ENCODE data around the gene TMEM245. TPM values are rescaled to one million over a fixed set of nuclear protein-coding genes. Genes with fewer than 3 reads are reported as not detected.

TMEM245 gene
- total RNA-seq, 1 experiment from 2014 or later, result 60.3 TPM

GRCh38 chr9:109117856-109118807, 1.6 kb downstream of the TMEM245 start:
- POLR2A ChIA-PET (ENCODE audit: unreplicated experiment), result interaction anchor here (0.5 to 0.6 kb wide), 5 partner anchors 8 to 335 kb away, joined by 3 to 14 read pairs (median 4); no protein-coding TSS in a partner anchor
- H3K4me1 ChIP-seq (replicated peaks; ENCODE audit: insufficient read depth), result peaks cover 50% of the 10 kb centered on the region

GRCh38 chr9:109115931-109116526, 3.7 kb downstream of the TMEM245 start:
- BruUV-seq (replicated peaks), result no TSS peak
- intact Hi-C loops (cut with micrococcal nuclease; ENCODE audit: unreplicated experiment), result loop anchor here (5.0 kb wide), 1 partner anchor 201 kb away; no protein-coding TSS in a partner anchor
- peaks cover 20% of the 10 kb centered on the region for H4K20me1 ChIP-seq (ENCODE audit: insufficient read depth)
- CTCF ChIA-PET, result no interaction called here
- H3K79me2 ChIP-seq (ENCODE audit: low read depth), result peaks cover 88% of the 10 kb centered on the region
- no peaks in the 10 kb centered on the region for H3K9me3 ChIP-seq (ENCODE audit: insufficient read depth, low read depth)
- no peak overlapping the region for H2AFZ ChIP-seq
- H3K27me3 ChIP-seq (ENCODE audit: insufficient read depth, low read depth), result no peaks in the 10 kb centered on the region
- TF ChIP-seq EZH2 (IDR thresholded peaks at IDR 0.05; ENCODE audit: low read depth) (no peak), CTCF (conservative IDR thresholded peaks at IDR 0.05) (no peak)
- peak overlapping the region; percentile 85; the same call in 1 of the 2 replicates for H3K4me2 ChIP-seq
- H3K9me2 ChIP-seq (ENCODE audit: insufficient read depth), result no peaks in the 10 kb centered on the region; the same call in 1 of the 2 replicates
- peaks cover 9% of the 10 kb centered on the region for H3F3A ChIP-seq (ENCODE audit: insufficient read depth, low read depth)
- no peak overlapping the region for H3K27ac ChIP-seq
- 0 out of 2 replicates have a peak, but pooled peaks cover 10% of the 10 kb centered on the region for H3K36me3 ChIP-seq (ENCODE audit: low read depth)
- peaks cover 69% of the 10 kb centered on the region for H3K4me1 ChIP-seq (replicated peaks; ENCODE audit: insufficient read depth)
- no peak for DNase-seq
- H3K4me3 ChIP-seq, result no peak overlapping the region
- POLR2A ChIA-PET (ENCODE audit: unreplicated experiment), result no interaction called here

More at GRCh38 chr9:109117856-109118807, 1.6 kb downstream of the TMEM245 start:
- Histone ChIP-seq H3K4me3 (peak overlapping the region; percentile 81), H3K79me2 (ENCODE audit: low read depth) (peaks cover 67% of the 10 kb centered on the region), H3K27ac (peak overlapping the region; percentile 38), H4K20me1 (ENCODE audit: insufficient read depth) (peaks cover 20% of the 10 kb centered on the region), H3K9me2 (ENCODE audit: insufficient read depth) (no peaks in the 10 kb centered on the region; the same call in 1 of the 2 replicates), H3K36me3 (ENCODE audit: low read depth) (0 out of 2 replicates have a peak, but pooled peaks cover 10% of the 10 kb centered on the region), H3K27me3 (ENCODE audit: insufficient read depth, low read depth) (no peaks in the 10 kb centered on the region), H3F3A (ENCODE audit: insufficient read depth, low read depth) (peaks cover 7% of the 10 kb centered on the region; the same call in 1 of the 2 replicates), H2AFZ (peak overlapping the region; percentile 89; the same call in 1 of the 2 replicates), H3K4me2 (peak overlapping the region; percentile 85), H3K9me3 (ENCODE audit: insufficient read depth, low read depth) (no peaks in the 10 kb centered on the region)
- no peak for TF ChIP-seq CTCF (conservative IDR thresholded peaks at IDR 0.05)
- no peak for TF ChIP-seq EZH2 (IDR thresholded peaks at IDR 0.05; ENCODE audit: low read depth)
- intact Hi-C loops (cut with micrococcal nuclease; ENCODE audit: unreplicated experiment), result loop anchor here (1.0 to 5.0 kb wide), 2 partner anchors 53 to 199 kb away; no protein-coding TSS in a partner anchor
- CTCF ChIA-PET, result interaction anchor here (0.5 to 0.6 kb wide), 3 partner anchors 68 to 350 kb away, joined by 3 read pairs; no protein-coding TSS in a partner anchor
- peak in 1 of 2 experiments; percentile 75 for DNase-seq
- BruUV-seq (replicated peaks), result no TSS peak

GRCh38 chr9:109114670-109115069, 5.1 kb downstream of the TMEM245 start:
- intact Hi-C loops (cut with micrococcal nuclease; ENCODE audit: unreplicated experiment), result loop anchor here (5.0 kb wide), 1 partner anchor 203 kb away; no protein-coding TSS in a partner anchor
- peaks cover 20% of the 10 kb centered on the region for H4K20me1 ChIP-seq (ENCODE audit: insufficient read depth)
- H3F3A ChIP-seq (ENCODE audit: insufficient read depth, low read depth), result peaks cover 18% of the 10 kb centered on the region
- peak overlapping the region; percentile 13; the same call in 1 of the 2 replicates for H3K27ac ChIP-seq
- 0 out of 2 replicates have a peak, but pooled peaks cover 10% of the 10 kb centered on the region for H3K36me3 ChIP-seq (ENCODE audit: low read depth)
- H3K79me2 ChIP-seq (ENCODE audit: low read depth), result peaks cover 100% of the 10 kb centered on the region
- no peak for DNase-seq
- POLR2A ChIA-PET (ENCODE audit: unreplicated experiment), result interaction anchor here (0.7 kb wide), 1 partner anchor 657 kb away, joined by 8 read pairs; no protein-coding TSS in a partner anchor
- CTCF ChIA-PET, result no interaction called here
- peaks cover 75% of the 10 kb centered on the region for H3K4me1 ChIP-seq (replicated peaks; ENCODE audit: insufficient read depth)
- peak overlapping the region; percentile 15; the same call in 1 of the 2 replicates for H3K4me2 ChIP-seq
- TF ChIP-seq CTCF (conservative IDR thresholded peaks at IDR 0.05) (no peak), EZH2 (IDR thresholded peaks at IDR 0.05; ENCODE audit: low read depth) (no peak)
- no peaks in the 10 kb centered on the region for H3K27me3 ChIP-seq (ENCODE audit: insufficient read depth, low read depth)
- H3K9me2 ChIP-seq (ENCODE audit: insufficient read depth), result no peaks in the 10 kb centered on the region
- no peak overlapping the region for H3K4me3 ChIP-seq
- H2AFZ ChIP-seq, result no peak overlapping the region
- no TSS peak for BruUV-seq (replicated peaks)
- no peaks in the 10 kb centered on the region for H3K9me3 ChIP-seq (ENCODE audit: insufficient read depth, low read depth)

Data from PC-9 (cell line).